ENCODE measurements around the gene HSPA6.

HSPA6 gene

GRCh38 chr1:161483361-161483760, 41.0 kb upstream of the HSPA6 start:
- H3K4me3 ChIP-seq (replicated peaks; ENCODE audit: low read depth, low read length): no peak overlapping the region
- no peaks in the 10 kb centered on the region for H3K36me3 ChIP-seq (ENCODE audit: control insufficient read depth, insufficient read depth, low read length)
- no peaks in the 10 kb centered on the region for H3K27me3 ChIP-seq (replicated peaks; ENCODE audit: control insufficient read depth, insufficient read depth, low read length)
- TF ChIP-seq, protein P1, sequence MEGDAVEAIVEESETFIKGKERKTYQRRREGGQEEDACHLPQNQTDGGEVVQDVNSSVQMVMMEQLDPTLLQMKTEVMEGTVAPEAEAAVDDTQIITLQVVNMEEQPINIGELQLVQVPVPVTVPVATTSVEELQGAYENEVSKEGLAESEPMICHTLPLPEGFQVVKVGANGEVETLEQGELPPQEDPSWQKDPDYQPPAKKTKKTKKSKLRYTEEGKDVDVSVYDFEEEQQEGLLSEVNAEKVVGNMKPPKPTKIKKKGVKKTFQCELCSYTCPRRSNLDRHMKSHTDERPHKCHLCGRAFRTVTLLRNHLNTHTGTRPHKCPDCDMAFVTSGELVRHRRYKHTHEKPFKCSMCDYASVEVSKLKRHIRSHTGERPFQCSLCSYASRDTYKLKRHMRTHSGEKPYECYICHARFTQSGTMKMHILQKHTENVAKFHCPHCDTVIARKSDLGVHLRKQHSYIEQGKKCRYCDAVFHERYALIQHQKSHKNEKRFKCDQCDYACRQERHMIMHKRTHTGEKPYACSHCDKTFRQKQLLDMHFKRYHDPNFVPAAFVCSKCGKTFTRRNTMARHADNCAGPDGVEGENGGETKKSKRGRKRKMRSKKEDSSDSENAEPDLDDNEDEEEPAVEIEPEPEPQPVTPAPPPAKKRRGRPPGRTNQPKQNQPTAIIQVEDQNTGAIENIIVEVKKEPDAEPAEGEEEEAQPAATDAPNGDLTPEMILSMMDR (IDR thresholded peaks at IDR 0.05; ENCODE audit: insufficient read depth, low read length, poor library complexity, severe bottlenecking): no peak
- no peak for DNase-seq (ENCODE audit: extremely low read depth, insufficient read length)

GRCh38 chr1:161484613-161485012, 39.7 kb upstream of the HSPA6 start:
- no peak for DNase-seq (ENCODE audit: extremely low read depth, insufficient read length)
- Histone ChIP-seq H3K27me3 (replicated peaks; ENCODE audit: control insufficient read depth, insufficient read depth, low read length) (no peaks in the 10 kb centered on the region), H3K36me3 (ENCODE audit: control insufficient read depth, insufficient read depth, low read length) (no peaks in the 10 kb centered on the region), H3K4me3 (replicated peaks; ENCODE audit: low read depth, low read length) (no peak overlapping the region)
- TF ChIP-seq, protein P1 (IDR thresholded peaks at IDR 0.05; ENCODE audit: insufficient read depth, low read length, poor library complexity, severe bottlenecking): peak; percentile 60

DNA sequence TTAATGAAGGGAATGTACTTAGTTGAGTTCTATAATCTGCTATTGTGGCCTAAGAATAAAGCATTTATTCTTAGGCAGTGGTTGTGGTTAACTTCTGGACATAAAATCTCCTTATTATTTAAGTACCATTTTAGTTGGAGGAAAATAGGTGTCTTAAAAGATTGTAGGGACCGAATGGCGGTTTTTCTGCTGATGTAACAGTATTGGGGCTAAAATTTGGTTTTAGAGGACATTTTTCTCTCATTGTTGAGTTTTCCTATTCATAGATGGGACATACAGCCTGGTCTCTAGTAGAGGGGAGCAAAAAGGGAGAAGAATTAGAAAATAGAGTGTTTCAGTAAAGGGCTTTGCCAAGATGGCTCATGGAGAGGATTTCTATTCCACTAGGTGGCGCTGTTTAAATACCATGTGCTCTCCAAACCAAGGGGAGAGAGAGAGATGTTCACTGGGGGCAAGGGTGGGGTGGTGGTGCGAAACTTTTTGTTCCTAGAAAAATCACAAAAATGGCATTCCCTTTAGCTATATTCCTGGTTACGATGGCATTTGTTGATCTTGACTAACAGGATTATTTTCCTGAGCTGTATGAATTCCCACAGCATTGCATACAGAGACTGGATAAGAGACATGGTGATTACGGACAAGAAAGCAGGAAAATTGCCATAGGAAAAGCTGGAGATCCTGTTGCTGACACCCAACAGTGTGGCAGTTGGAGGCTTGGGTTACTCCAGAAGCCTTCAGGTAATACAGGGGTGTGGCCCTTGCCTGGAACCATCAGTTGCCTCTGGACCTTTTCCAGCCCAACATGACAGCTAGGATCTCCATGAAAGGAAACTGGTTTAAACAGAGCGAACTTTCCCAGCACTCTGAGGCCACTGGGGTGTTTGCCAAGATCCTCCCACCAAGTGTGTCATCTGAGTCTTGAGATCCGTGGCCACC, 37.3 kb upstream of the HSPA6 start:
- H3K4me3 ChIP-seq (replicated peaks; ENCODE audit: low read depth, low read length): no peak overlapping the region
- no peak for DNase-seq (ENCODE audit: extremely low read depth, insufficient read length)
- no peaks in the 10 kb centered on the region for H3K27me3 ChIP-seq (replicated peaks; ENCODE audit: control insufficient read depth, insufficient read depth, low read length)
- H3K36me3 ChIP-seq (ENCODE audit: control insufficient read depth, insufficient read depth, low read length): no peaks in the 10 kb centered on the region
- TF ChIP-seq, protein P1 (IDR thresholded peaks at IDR 0.05; ENCODE audit: insufficient read depth, low read length, poor library complexity, severe bottlenecking): peak; percentile 68

DNA sequence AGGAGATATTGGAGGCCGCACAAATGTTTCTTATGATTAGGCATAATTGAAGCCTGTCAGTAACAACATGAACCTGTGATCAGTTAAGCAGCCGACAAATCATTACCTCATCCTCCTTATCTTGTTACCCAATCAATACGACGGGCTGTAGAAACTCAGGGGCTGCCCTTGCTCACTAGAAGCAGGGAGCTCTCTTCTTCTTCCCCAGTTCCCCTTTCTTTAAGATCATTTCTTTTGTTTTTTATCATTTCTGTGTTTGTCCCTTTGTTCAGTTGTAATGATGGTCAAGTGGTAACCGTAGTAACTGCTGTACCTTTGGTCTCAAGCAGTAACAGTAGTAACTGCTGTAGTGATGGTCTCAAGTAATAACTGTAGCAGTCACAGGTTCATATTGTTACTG, 32.9 kb upstream of the HSPA6 start:
- TF ChIP-seq, protein P1 (IDR thresholded peaks at IDR 0.05; ENCODE audit: insufficient read depth, low read length, poor library complexity, severe bottlenecking): no peak
- Histone ChIP-seq H3K27me3 (replicated peaks; ENCODE audit: control insufficient read depth, insufficient read depth, low read length) (no peaks in the 10 kb centered on the region), H3K36me3 (ENCODE audit: control insufficient read depth, insufficient read depth, low read length) (no peaks in the 10 kb centered on the region), H3K4me3 (replicated peaks; ENCODE audit: low read depth, low read length) (no peak overlapping the region)
- no peak for DNase-seq (ENCODE audit: extremely low read depth, insufficient read length)

- DNase-seq (ENCODE audit: extremely low read depth, insufficient read length): no peak
- TF ChIP-seq, protein P1 (IDR thresholded peaks at IDR 0.05; ENCODE audit: insufficient read depth, low read length, poor library complexity, severe bottlenecking): no peak
- Histone ChIP-seq H3K27me3 (replicated peaks; ENCODE audit: control insufficient read depth, insufficient read depth, low read length) (no peaks in the 10 kb centered on the region), H3K36me3 (ENCODE audit: control insufficient read depth, insufficient read depth, low read length) (no peaks in the 10 kb centered on the region), H3K4me3 (replicated peaks; ENCODE audit: low read depth, low read length) (no peak overlapping the region)
Observed at GRCh38 chr1:161492827-161493226, 31.5 kb upstream of the HSPA6 start.
